HUES6 (cell line): ENCODE measurements around the gene WWOX.

Experiments used
- H3K27ac ChIP-seq: 2 replicates; pipeline ENCODE4 v1.7.0; 2013; ENCODE audit warnings: low read depth, mild to moderate bottlenecking, low read length, inconsistent platforms
- H3K27me3 ChIP-seq: 2 replicates; pipeline ENCODE4 v1.6.1; 2013; ENCODE audit warnings: low read length; ENCODE audit not compliant: control insufficient read depth, insufficient read depth
- H3K36me3 ChIP-seq: 2 replicates; pipeline ENCODE4 v1.6.1; 2013; ENCODE audit warnings: low read length; ENCODE audit not compliant: control insufficient read depth, insufficient read depth
- H3K4me1 ChIP-seq: 2 replicates; pipeline ENCODE4 v1.6.1; 2013; ENCODE audit warnings: low read length; ENCODE audit not compliant: control insufficient read depth, insufficient read depth
- H3K4me3 ChIP-seq: 2 replicates; pipeline ENCODE4 v1.5.1; 2013; ENCODE audit warnings: low read depth, low read length
- H3K9ac ChIP-seq: one replicate; pipeline ENCODE4 v1.6.1; 2013; ENCODE audit warnings: mild to moderate bottlenecking, low read length
- H3K9me3 ChIP-seq: 2 replicates; pipeline ENCODE4 v1.6.1; 2013; ENCODE audit warnings: low read depth, low read length; ENCODE audit not compliant: control insufficient read depth, insufficient read depth

The WWOX gene

DNA sequence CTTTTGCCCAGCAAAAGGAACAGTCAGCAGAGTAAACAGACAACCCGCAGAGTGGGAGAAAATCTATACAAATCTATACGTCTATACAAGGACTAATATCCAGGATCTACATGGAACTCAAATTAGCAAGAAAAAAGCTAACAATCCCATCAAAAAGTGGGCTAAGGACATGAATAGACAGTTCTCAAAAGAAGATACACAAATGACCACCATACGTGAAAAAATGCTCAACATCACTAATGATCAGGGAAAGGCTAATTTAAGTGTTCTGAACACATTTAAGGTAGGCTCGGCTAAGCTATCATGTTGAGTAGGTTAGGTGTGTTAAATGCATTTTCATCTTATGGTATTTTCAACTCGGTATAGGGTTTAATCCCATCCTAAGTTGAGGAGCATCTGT lies 598.0 kb downstream of the WWOX start:
- Histone ChIP-seq H3K27me3 (no peaks in the 10 kb centered on the region), H3K27ac (no peak overlapping the region), H3K36me3 (no peaks in the 10 kb centered on the region), H3K9me3 (no peaks in the 10 kb centered on the region), H3K4me1 (no peaks in the 10 kb centered on the region), H3K4me3 (no peak overlapping the region), H3K9ac (no peak overlapping the region)

DNA sequence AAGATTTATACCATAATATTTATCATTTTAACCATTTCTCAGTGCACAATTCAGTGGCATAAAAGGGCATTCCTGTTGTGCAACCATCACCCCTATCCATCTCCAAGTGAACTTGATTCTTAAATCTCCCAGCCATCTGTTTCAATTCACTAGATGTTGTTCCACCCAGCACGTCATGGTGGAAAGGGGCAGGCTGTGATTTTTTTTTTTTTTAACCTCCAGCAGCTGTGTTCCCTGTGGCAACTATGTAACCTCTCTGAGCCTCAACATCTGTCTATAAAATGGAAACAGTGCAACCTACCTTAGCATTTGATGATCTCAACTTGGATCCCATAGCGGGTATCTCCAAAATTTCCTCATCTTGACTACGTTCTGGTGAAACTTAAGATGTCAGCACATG lies 604.5 kb downstream of the WWOX start:
- Histone ChIP-seq H3K27ac (no peak overlapping the region), H3K36me3 (no peaks in the 10 kb centered on the region), H3K27me3 (no peaks in the 10 kb centered on the region), H3K9me3 (no peaks in the 10 kb centered on the region), H3K4me1 (peaks cover 5% of the 10 kb centered on the region; the same call in 1 of the 2 replicates), H3K9ac (no peak overlapping the region), H3K4me3 (no peak overlapping the region)

DNA sequence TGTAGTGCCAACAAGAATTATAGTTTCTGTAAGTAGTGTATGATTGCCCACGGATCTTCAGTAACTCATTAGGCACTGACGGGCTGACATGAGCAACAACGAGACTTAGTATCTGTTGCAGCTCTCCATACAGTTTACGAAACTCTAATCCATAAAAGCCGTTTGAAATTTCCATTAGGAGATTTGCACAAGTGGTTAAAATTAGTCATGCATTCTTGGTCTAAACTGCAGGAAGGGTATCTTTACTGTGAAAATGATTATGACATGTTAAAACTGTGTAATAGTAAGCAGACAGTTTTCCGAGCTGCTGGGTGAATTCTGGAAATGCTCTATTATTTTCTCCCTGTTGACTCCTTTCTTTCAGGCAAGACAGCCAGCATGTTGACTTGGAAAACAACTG lies 605.0 kb downstream of the WWOX start:
- no peak overlapping the region for H3K4me3 ChIP-seq

DNA sequence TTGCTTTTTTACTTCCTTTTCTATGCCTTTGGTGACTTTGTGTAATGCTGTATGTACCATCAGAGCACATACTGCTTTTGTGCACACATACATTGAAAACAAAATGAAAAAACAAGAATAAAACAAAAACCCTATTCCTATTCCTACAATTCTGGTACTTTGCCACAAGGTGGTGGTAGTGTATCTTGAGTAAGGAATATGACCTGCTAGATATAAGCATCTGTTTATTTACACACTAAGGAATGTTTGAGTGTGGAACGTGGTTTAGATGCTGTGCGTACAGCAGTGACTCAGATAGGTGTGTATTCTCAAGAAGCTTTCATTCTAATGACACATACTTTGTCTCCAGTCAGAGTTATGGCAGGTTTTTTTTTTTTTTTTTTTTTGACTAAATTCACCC lies 606.2 kb downstream of the WWOX start:
- peaks cover 10% of the 10 kb centered on the region; the same call in 1 of the 2 replicates for H3K4me1 ChIP-seq
- H3K27ac ChIP-seq: no peak overlapping the region
- no peaks in the 10 kb centered on the region for H3K9me3 ChIP-seq
- no peaks in the 10 kb centered on the region for H3K27me3 ChIP-seq
- H3K4me3 ChIP-seq: no peak overlapping the region
- no peak overlapping the region for H3K9ac ChIP-seq
- no peaks in the 10 kb centered on the region for H3K36me3 ChIP-seq

More for the DNA sequence above, 605.0 kb downstream of the WWOX start:
- Histone ChIP-seq H3K4me1 (peaks cover 9% of the 10 kb centered on the region; the same call in 1 of the 2 replicates), H3K9me3 (no peaks in the 10 kb centered on the region), H3K27me3 (no peaks in the 10 kb centered on the region), H3K36me3 (no peaks in the 10 kb centered on the region), H3K27ac (no peak overlapping the region), H3K9ac (no peak overlapping the region)

DNA sequence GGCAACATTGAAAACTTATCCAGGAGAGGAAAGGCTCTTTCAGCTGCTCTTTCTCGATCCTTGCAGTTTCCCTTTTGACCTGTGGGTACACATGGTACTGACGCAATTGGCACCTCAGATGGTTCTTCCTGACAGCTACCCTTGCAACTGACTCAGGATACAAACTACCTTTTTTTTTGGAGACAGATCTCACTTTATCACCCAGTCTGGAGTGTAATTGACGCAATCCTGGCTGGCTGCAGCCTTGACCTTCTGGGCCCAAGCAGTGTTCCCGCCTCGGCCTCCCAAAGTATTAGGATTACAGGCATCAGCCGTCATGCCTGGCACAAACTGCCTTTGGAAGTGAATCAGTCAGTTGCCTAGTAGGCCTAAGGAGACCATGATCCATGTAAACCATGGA lies 607.2 kb downstream of the WWOX start:
- Histone ChIP-seq H3K27ac (no peak overlapping the region), H3K9me3 (no peaks in the 10 kb centered on the region), H3K27me3 (no peaks in the 10 kb centered on the region), H3K36me3 (no peaks in the 10 kb centered on the region), H3K4me3 (no peak overlapping the region), H3K4me1 (peaks cover 10% of the 10 kb centered on the region; the same call in 1 of the 2 replicates), H3K9ac (no peak overlapping the region)

DNA sequence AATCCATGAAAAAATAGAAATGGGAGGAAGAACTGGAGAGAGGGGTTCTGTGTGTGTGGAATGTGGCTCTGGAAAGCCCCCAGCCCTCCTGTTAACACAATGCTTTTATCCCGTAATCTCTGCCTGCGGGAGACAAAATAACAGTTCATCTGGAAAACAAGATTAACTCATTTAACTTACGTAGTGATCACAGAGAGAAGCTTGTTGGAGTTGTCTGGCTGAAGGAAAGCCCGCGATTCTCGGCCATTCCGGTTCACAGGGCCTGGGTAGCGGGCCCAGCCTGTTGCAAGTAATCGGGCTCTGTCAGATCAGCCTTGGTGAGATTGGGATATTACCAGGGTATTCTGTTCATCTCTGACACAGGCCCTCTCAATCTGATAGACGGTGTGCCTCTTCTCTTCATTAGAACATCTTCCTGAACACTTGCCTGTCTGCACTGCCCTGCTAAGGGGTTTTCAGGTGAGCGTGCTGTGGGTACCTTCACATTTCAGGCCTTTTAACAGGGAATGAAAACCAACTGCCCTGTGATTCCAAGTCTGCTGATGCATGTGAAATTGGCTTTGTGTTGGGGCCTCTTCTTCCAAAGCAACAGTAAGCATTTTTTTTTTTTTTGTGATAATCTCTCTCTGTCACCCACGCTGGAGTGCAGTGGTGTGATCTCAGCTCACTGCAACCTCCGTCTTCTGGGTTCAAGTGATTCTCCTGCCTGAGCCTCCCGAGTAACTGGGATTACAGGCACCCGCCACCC lies 609.9 kb downstream of the WWOX start:
- Histone ChIP-seq H3K36me3 (no peaks in the 10 kb centered on the region), H3K27ac (peak overlapping the region; percentile 63; the same call in 1 of the 2 replicates), H3K9me3 (no peaks in the 10 kb centered on the region), H3K9ac (peak overlapping the region; percentile 16), H3K4me1 (peaks cover 10% of the 10 kb centered on the region; the same call in 1 of the 2 replicates), H3K4me3 (no peak overlapping the region), H3K27me3 (no peaks in the 10 kb centered on the region)

DNA sequence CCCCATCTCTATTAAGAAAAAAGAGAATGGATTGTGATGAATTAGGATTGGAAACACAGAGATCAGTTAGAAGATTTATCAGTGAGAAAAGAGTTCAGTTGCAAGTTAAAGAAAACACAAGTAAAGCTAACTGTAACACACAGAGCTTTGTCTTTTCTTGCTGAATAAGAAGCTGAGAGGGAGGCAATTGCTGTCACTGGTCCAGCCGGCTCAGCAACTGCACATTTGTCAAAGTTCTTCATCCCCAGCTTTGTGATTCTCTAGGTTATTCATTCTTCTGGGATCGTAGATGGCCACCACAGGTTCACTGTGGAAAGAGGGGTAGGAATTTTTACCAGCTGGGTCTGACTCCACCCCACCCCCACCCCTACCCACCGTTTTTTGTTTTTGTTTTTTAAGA lies 615.7 kb downstream of the WWOX start:
- Histone ChIP-seq H3K27me3 (no peaks in the 10 kb centered on the region), H3K36me3 (no peaks in the 10 kb centered on the region), H3K4me3 (no peak overlapping the region), H3K27ac (no peak overlapping the region), H3K4me1 (no peaks in the 10 kb centered on the region), H3K9ac (no peak overlapping the region), H3K9me3 (no peaks in the 10 kb centered on the region)

DNA sequence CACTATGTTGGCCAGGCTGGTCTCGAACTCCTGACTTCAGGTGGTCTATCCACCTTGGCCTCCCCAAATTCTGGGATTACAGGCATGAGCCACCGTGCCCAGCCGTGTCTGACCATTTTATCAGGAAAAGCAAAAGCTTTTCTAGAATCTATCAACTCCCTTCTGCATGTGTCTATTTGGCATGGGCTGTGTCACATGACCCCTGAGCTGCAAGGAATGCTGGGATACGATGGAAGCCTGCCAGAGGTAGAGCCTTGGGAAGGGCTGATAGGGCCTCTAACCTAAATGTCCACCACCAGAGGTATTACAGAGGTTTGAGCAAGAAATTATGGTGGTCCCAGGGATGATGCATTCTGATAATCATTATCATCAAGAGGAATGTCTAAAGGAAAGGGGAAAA lies 616.2 kb downstream of the WWOX start:
- Histone ChIP-seq H3K9ac (no peak overlapping the region), H3K27ac (no peak overlapping the region), H3K4me3 (no peak overlapping the region), H3K27me3 (no peaks in the 10 kb centered on the region), H3K4me1 (no peaks in the 10 kb centered on the region), H3K36me3 (no peaks in the 10 kb centered on the region), H3K9me3 (no peaks in the 10 kb centered on the region)

DNA sequence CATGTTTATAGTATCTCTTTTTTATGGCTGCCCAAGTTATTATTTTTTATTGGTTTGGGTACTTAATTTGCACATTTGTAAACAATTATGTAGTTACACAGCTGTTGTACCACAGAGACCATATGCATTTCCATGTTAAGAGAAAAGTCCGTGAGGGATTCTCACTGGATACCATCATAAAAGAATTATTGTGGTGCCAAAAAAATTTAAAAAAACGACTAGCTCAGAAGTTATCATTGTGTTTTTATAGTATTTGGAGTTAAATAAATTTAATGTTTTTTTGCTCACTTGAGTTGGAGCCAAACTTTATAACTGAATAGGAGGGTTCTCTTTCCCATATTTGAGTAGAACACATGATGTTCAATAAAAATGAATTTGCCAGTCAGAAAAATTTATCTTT lies 618.7 kb downstream of the WWOX start:
- Histone ChIP-seq H3K9me3 (no peaks in the 10 kb centered on the region), H3K27me3 (no peaks in the 10 kb centered on the region), H3K4me3 (no peak overlapping the region), H3K27ac (no peak overlapping the region), H3K4me1 (no peaks in the 10 kb centered on the region), H3K9ac (no peak overlapping the region), H3K36me3 (no peaks in the 10 kb centered on the region)

DNA sequence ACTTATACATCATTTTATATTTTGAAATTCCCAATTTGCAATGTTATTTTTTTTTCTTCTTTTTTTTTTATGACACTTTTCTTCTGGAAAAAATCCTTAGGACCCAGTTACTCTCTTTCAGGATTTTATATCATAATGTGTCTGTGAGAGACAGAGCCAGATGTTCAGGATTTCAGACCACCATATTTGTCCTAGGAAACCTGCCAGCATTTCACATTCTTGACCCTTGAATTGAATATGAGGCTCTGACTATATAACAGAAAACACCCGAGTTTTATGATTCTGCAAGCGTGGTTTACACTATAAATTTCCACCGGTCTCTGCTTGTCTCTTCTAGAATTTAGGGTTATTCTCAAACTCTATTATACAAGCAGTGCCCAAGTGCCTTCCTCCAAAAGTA lies 621.0 kb downstream of the WWOX start:
- Histone ChIP-seq H3K27me3 (no peaks in the 10 kb centered on the region), H3K4me1 (no peaks in the 10 kb centered on the region), H3K9ac (no peak overlapping the region), H3K27ac (no peak overlapping the region), H3K36me3 (no peaks in the 10 kb centered on the region), H3K9me3 (no peaks in the 10 kb centered on the region), H3K4me3 (no peak overlapping the region)

DNA sequence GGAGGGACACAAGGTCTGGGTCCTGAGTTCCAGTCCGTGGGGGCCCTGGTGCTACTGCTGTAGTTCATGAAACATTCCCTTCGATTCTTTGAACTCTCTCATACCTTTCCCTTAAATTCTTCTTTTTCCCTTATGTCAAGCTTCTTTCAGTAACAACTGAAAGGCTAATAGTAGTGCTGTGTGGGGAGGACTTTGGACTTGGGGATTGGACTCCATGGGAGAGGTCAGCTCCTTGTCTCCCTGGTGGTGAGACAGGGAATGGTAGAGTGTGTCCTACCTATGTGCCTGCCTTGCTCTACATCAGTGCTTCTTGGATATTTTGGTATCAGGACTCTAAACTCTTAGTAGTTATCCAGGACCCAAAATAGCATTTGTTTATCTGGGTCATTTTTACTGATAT lies 628.1 kb downstream of the WWOX start:
- 0 out of 2 replicates have a peak, but pooled peaks cover 4% of the 10 kb centered on the region for H3K9me3 ChIP-seq
- no peak overlapping the region for H3K4me3 ChIP-seq
- H3K9ac ChIP-seq: no peak overlapping the region
- no peak overlapping the region for H3K27ac ChIP-seq
- H3K36me3 ChIP-seq: no peaks in the 10 kb centered on the region
- no peaks in the 10 kb centered on the region for H3K4me1 ChIP-seq
- no peaks in the 10 kb centered on the region for H3K27me3 ChIP-seq
